Endothelial cell of umbilical vein (primary cell): ENCODE data around the gene RRP36. TPM values are rescaled to one million over a fixed set of nuclear protein-coding genes. Genes with fewer than 3 reads are reported as not detected.

Source experiments
- BruUV-seq: library from RNA; stranded (reverse); fragments of 400-500 nt; replicated peaks from 2 replicates; lab custom pipeline; 2021; lab: Mats Ljungman, UMichigan
- CTCF ChIA-PET: fragments of 300-600, 350-600 bp; sonication (Branson Sonifier 250); formaldehyde crosslinking; loops from one replicate; lab custom pipeline; 2021; ENCODE audit warnings: antibody characterized with exemption, inconsistent platforms; lab: Charles Lee
- POLR2A ChIA-PET: fragments of 300-600, 350-600 bp; sonication (Branson Sonifier 250); formaldehyde crosslinking; loops from one replicate; lab custom pipeline; 2021; ENCODE audit warnings: antibody characterized with exemption, inconsistent platforms; lab: Charles Lee
- DNase-seq: peaks from one replicate; pipeline ENCODE4 v3.0.0-alpha.2; 2011; ENCODE audit warnings: low read depth, low spot score
- FAIRE-seq: peaks from 2 replicates; lab custom pipeline; 2011; peaks lifted over from hg19 to GRCh38; lab: Jason Lieb, UNC
- H2AFZ ChIP-seq: 2 replicates; pipeline ENCODE4 v1.6.0; 2012; ENCODE audit warnings: low read depth, low read length, control low read depth, inconsistent platforms
- H3K27ac ChIP-seq: 2 replicates; pipeline ENCODE4 v1.5.1; 2011; ENCODE audit warnings: low read depth, mild to moderate bottlenecking, control low read depth, low read length, moderate library complexity; ENCODE audit not compliant: insufficient read depth
- H3K27me3 ChIP-seq, 2 experiments: 2 replicates each; pipeline versions ENCODE4 v1.6.0 to v1.6.1; 2011; ENCODE audit warnings: low read length in 2 of 2, mixed read lengths in 1 of 2; ENCODE audit not compliant: control insufficient read depth in 2 of 2, insufficient read depth in 2 of 2
- H3K36me3 ChIP-seq, 2 experiments: 2 replicates in 1 of 2; 3 replicates in 1 of 2; pipeline ENCODE4 v1.5.1; 2011; ENCODE audit warnings: low read length in 2 of 2, mild to moderate bottlenecking in 1 of 2, moderate library complexity in 1 of 2; ENCODE audit not compliant: control insufficient read depth in 2 of 2, insufficient read depth in 2 of 2; ENCODE audit errors: extremely low read depth in 1 of 2
- H3K4me1 ChIP-seq: 3 replicates; pipeline ENCODE4 v1.5.1; 2011; ENCODE audit warnings: mild to moderate bottlenecking, low read length; ENCODE audit not compliant: control insufficient read depth, insufficient read depth; ENCODE audit errors: extremely low read depth
- H3K4me2 ChIP-seq: 2 replicates; pipeline ENCODE4 v1.6.1; 2011; ENCODE audit warnings: low read length, control low read depth, mixed read lengths; ENCODE audit not compliant: insufficient read depth
- H3K4me3 ChIP-seq, 3 experiments: fragments of 200-600 bp in 1 of 3; sonication (generic), shearing (Covaris generic) in 1 of 3; replicated peaks in 1 of 3; 2 replicates each; pipeline ENCODE4 v1.5.1; 2011 to 2016; ENCODE audit warnings: control low read depth in 3 of 3, low read length in 3 of 3, mild to moderate bottlenecking in 2 of 3, inconsistent platforms in 1 of 3, low read depth in 1 of 3, moderate library complexity in 1 of 3; ENCODE audit not compliant: insufficient read depth in 1 of 3
- H3K79me2 ChIP-seq: 2 replicates; pipeline ENCODE4 v1.6.0; 2012; ENCODE audit warnings: low read length, inconsistent platforms; ENCODE audit not compliant: control insufficient read depth, insufficient read depth
- H3K9ac ChIP-seq: replicated peaks from 2 replicates; pipeline ENCODE3; 2011; ENCODE audit warnings: low read length, control low read depth; ENCODE audit not compliant: insufficient read depth; ENCODE audit errors: extremely low read depth
- H3K9me1 ChIP-seq: replicated peaks from 3 replicates; pipeline ENCODE4 v1.6.0; 2011; ENCODE audit warnings: mild to moderate bottlenecking, low read length; ENCODE audit not compliant: control insufficient read depth, insufficient read depth; ENCODE audit errors: extremely low read depth
- H3K9me3 ChIP-seq: replicated peaks from 2 replicates; pipeline ENCODE4 v1.5.1; 2012; ENCODE audit warnings: low read length, inconsistent platforms; ENCODE audit not compliant: control insufficient read depth, insufficient read depth
- H4K20me1 ChIP-seq: replicated peaks from 2 replicates; pipeline ENCODE3; 2011; ENCODE audit warnings: mild to moderate bottlenecking, low read length; ENCODE audit not compliant: control insufficient read depth, insufficient read depth; ENCODE audit errors: extremely low read depth
- CTCF ChIP-seq, 2 donors: IDR thresholded peaks; 1 replicate in 1 of 2; 2 replicates in 1 of 2; pipeline ENCODE4 v1.5.1; 2011; ENCODE audit warnings: low read length in 2 of 2, mild to moderate bottlenecking in 2 of 2, moderate library complexity in 2 of 2, control low read depth in 1 of 2, inconsistent platforms in 1 of 2, low read depth in 1 of 2; ENCODE audit not compliant: insufficient read depth in 1 of 2; ENCODE audit errors: extremely low read depth in 1 of 2
- EZH2 ChIP-seq: IDR thresholded peaks from 2 replicates; pipeline ENCODE4 v1.6.1; 2012; ENCODE audit warnings: borderline replicate concordance, low read depth, mild to moderate bottlenecking, moderate library complexity, low read length, inconsistent platforms; ENCODE audit not compliant: severe bottlenecking
- FOS ChIP-seq: IDR thresholded peaks from 2 replicates; pipeline ENCODE4 v1.6.1; 2011; ENCODE audit warnings: mild to moderate bottlenecking, low read length, moderate library complexity, borderline replicate concordance; ENCODE audit not compliant: insufficient read depth
- GATA2 ChIP-seq: IDR thresholded peaks from 2 replicates; pipeline ENCODE4 v1.7.0; 2011; ENCODE audit warnings: low read depth, mild to moderate bottlenecking, moderate library complexity, mixed read lengths, low read length; ENCODE audit not compliant: insufficient read length, insufficient read depth
- JUN ChIP-seq: IDR thresholded peaks from 2 replicates; pipeline ENCODE4 v1.6.1; 2011; ENCODE audit warnings: borderline replicate concordance, low read depth; ENCODE audit not compliant: insufficient read length, insufficient read depth
- MAX ChIP-seq: IDR thresholded peaks from 2 replicates; pipeline ENCODE4 v1.6.1; 2011; ENCODE audit not compliant: insufficient read depth, insufficient read length
- MYC ChIP-seq: IDR thresholded peaks from one replicate; pipeline ENCODE4 v1.6.1; 2011; ENCODE audit warnings: mild to moderate bottlenecking, low read depth, low read length
- POLR2A ChIP-seq: IDR thresholded peaks from 2 replicates; pipeline ENCODE4 v1.6.1; 2012; ENCODE audit warnings: low read depth, mild to moderate bottlenecking, control low read depth, low read length
- POLR2AphosphoS5 ChIP-seq: IDR thresholded peaks from 2 replicates; pipeline ENCODE4 v1.6.1; 2012; ENCODE audit warnings: low read depth, mild to moderate bottlenecking, control low read depth, low read length, moderate library complexity; ENCODE audit not compliant: insufficient read depth
- dilution Hi-C: fragments of 300-500 bp; cut with MboI; formaldehyde crosslinking; loops from one replicate; pipeline ENCODE4 v1.15.0; 2019; ENCODE audit warnings: low sequenced_read_pairs; ENCODE audit not compliant: extremely low pct_ligation_motif_present
- intact Hi-C: fragments of 100-400 bp; cut with micrococcal nuclease; formaldehyde crosslinking; loops from one replicate; pipeline ENCODE4 v1.10.0; 2022
- polyA plus RNA-seq, 4 experiments: library from polyadenylated mRNA; depleted of rRNA in 3 of 4; stranded (reverse) in 3 of 4; unstranded in 1 of 4; fragments of >200 nt; gene quantifications; 2 replicates each; pipeline versions ENCODE4 v1.2.1 to v1.2.3, GENCODE V29; 2011 to 2012; ENCODE audit warnings: missing spikeins in 1 of 4
- total RNA-seq: library from RNA; stranded (reverse); gene quantifications from 2 replicates; pipeline ENCODE4 v1.2.3, GENCODE V29; 2021

The RRP36 gene
- total and polyA plus RNA-seq, 2 donors (not counting 3 experiments of a cell fraction or from before 2014, with no cell fraction given): 40.2 to 103 TPM

GRCh38 chr6:42978487-42978838 lies 43.0 kb upstream of the RRP36 start:
- H2AFZ ChIP-seq: peak overlapping the region; percentile 93
- H3K4me2 ChIP-seq: peak overlapping the region; percentile 87
- no peaks in the 10 kb centered on the region for H3K9me3 ChIP-seq
- FAIRE-seq (peak; percentile 52), DNase-seq (peak; percentile 37)
- H3K27ac ChIP-seq: peak overlapping the region; percentile 58
- POLR2A ChIA-PET: no interaction called here
- H3K4me1 ChIP-seq: peaks cover 23% of the 10 kb centered on the region
- TF ChIP-seq MYC: no peak
- TF ChIP-seq JUN: no peak
- TF ChIP-seq GATA2: no peak
- no peak for TF ChIP-seq CTCF (IDR thresholded peaks at IDR 0.05; ENCODE audit: extremely low read depth in 1 of 2, insufficient read depth in 1 of 2, low read depth in 1 of 2, low read length in 2 of 2)
- no peak for TF ChIP-seq FOS
- no peak for TF ChIP-seq MAX
- TF ChIP-seq POLR2AphosphoS5: no peak
- no peak for TF ChIP-seq EZH2
- TF ChIP-seq POLR2A: no peak
- peaks cover 12% of the 10 kb centered on the region for H3K79me2 ChIP-seq
- H3K9ac ChIP-seq: peak overlapping the region; percentile 66
- intact Hi-C loops (loop anchor here (2.0 kb wide), 2 partner anchors 18 to 36 kb away; partner anchors contain the start of genes GNMT and KLHDC3), dilution Hi-C loops (no loop called here)
- CTCF ChIA-PET: interaction anchor here (1.4 to 2.0 kb wide), 5 partner anchors 13 to 165 kb away, joined by 3 to 12 read pairs (median 6); partner anchors contain the start of genes CNPY3, CUL7, KLC4 and MRPL2
- H4K20me1 ChIP-seq: no peaks in the 10 kb centered on the region
- no TSS peak for BruUV-seq
- no peaks in the 10 kb centered on the region for H3K27me3 ChIP-seq
- no peaks in the 10 kb centered on the region for H3K36me3 ChIP-seq
- peak overlapping the region; percentile 62 to 74 (median 72) for H3K4me3 ChIP-seq
- H3K9me1 ChIP-seq: no peaks in the 10 kb centered on the region
